IPS-NIHi7 (cell line): Measurements from ENCODE around the gene TNIK.

Experiments
- DNase-seq: peaks from one replicate; pipeline ENCODE4 v3.0.0; 2012; ENCODE audit warnings: mixed read lengths; ENCODE audit errors: extremely low spot score

TNIK gene

GRCh38 chr3:171090321-171090720 is 369.9 kb downstream of the TNIK start:
- no peak for DNase-seq

- DNase-seq, result peak; percentile 14
Observed at GRCh38 chr3:171088964-171089754, 371.0 kb downstream of the TNIK start.

GRCh38 chr3:171088496-171088895 is 371.7 kb downstream of the TNIK start:
- DNase-seq, result no peak

GRCh38 chr3:171086914-171087313 is 373.3 kb downstream of the TNIK start:
- DNase-seq, result no peak

- DNase-seq, result no peak
Observed at GRCh38 chr3:171077261-171077660, 382.9 kb downstream of the TNIK start.

- DNase-seq, result no peak
Observed at GRCh38 chr3:171072432-171072831, 387.8 kb downstream of the TNIK start.

GRCh38 chr3:171068658-171069057 is 391.5 kb downstream of the TNIK start:
- no peak for DNase-seq

GRCh38 chr3:171066206-171066605 is 394.0 kb downstream of the TNIK start:
- no peak for DNase-seq

GRCh38 chr3:171065732-171066131 is 394.5 kb downstream of the TNIK start:
- no peak for DNase-seq

GRCh38 chr3:171064461-171064860 is 395.7 kb downstream of the TNIK start:
- no peak for DNase-seq

- DNase-seq, result no peak
Observed at GRCh38 chr3:171061749-171062148, 398.5 kb downstream of the TNIK start.

- no peak for DNase-seq
Observed at GRCh38 chr3:171059978-171060377, 400.2 kb downstream of the TNIK start.

- no peak for DNase-seq
Observed at GRCh38 chr3:171058873-171059603, 401.2 kb downstream of the TNIK start.

GRCh38 chr3:171058058-171058457 is 402.1 kb downstream of the TNIK start:
- DNase-seq, result no peak

- no peak for DNase-seq
Observed at GRCh38 chr3:171057072-171057471, 403.1 kb downstream of the TNIK start.

- DNase-seq, result no peak
Observed at GRCh38 chr3:171056528-171056927, 403.7 kb downstream of the TNIK start.

- no peak for DNase-seq
Observed at GRCh38 chr3:171055336-171056178, 404.6 kb downstream of the TNIK start.

GRCh38 chr3:171054921-171055320 is 405.3 kb downstream of the TNIK start:
- no peak for DNase-seq

- no peak for DNase-seq
Observed at GRCh38 chr3:171054231-171054630, 406.0 kb downstream of the TNIK start.

GRCh38 chr3:171049861-171050444 is 410.3 kb downstream of the TNIK start:
- DNase-seq, result peak; percentile 80

- no peak for DNase-seq
Observed at GRCh38 chr3:171046760-171047159, 413.4 kb downstream of the TNIK start.
